Fibroblast of the aortic adventitia (primary cell): ENCODE results near the gene FAM3D. TPM values are rescaled to one million over a fixed set of nuclear protein-coding genes. Genes with fewer than 3 reads are reported as not detected.
"Not testable (repeated sequence)": the region's sequence is repeated elsewhere in the genome, so short reads cannot be mapped to it uniquely, and the experiment has no call there.

Experiments
- DNase-seq: peaks from one replicate; pipeline ENCODE4 v3.0.0-alpha.2; 2010; ENCODE audit warnings: low read depth
- H3K4me3 ChIP-seq: 2 replicates; pipeline ENCODE4 v1.5.1; 2011; ENCODE audit warnings: low read depth, mild to moderate bottlenecking, control low read depth, low read length, moderate library complexity
- total RNA-seq: library from RNA; depleted of rRNA; stranded (reverse); fragments of >200 nt; gene quantifications from 2 replicates; pipeline ENCODE4 v1.2.3, GENCODE V29; 2012; ENCODE audit warnings: low replicate concordance
- TF ChIP-seq, protein P1 (sequence below): IDR thresholded peaks from 2 replicates; pipeline ENCODE4 v1.5.1; 2011; ENCODE audit warnings: mild to moderate bottlenecking, low read length, control low read depth, inconsistent platforms; ENCODE audit not compliant: insufficient read depth

The FAM3D gene
- total RNA-seq, 1 donor, result not detected

- TF ChIP-seq, protein P1, sequence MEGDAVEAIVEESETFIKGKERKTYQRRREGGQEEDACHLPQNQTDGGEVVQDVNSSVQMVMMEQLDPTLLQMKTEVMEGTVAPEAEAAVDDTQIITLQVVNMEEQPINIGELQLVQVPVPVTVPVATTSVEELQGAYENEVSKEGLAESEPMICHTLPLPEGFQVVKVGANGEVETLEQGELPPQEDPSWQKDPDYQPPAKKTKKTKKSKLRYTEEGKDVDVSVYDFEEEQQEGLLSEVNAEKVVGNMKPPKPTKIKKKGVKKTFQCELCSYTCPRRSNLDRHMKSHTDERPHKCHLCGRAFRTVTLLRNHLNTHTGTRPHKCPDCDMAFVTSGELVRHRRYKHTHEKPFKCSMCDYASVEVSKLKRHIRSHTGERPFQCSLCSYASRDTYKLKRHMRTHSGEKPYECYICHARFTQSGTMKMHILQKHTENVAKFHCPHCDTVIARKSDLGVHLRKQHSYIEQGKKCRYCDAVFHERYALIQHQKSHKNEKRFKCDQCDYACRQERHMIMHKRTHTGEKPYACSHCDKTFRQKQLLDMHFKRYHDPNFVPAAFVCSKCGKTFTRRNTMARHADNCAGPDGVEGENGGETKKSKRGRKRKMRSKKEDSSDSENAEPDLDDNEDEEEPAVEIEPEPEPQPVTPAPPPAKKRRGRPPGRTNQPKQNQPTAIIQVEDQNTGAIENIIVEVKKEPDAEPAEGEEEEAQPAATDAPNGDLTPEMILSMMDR, result no peak
- H3K4me3 ChIP-seq, result no peak overlapping the region
- no peak for DNase-seq
Observed at GRCh38 chr3:58685641-58686040, 19.1 kb upstream of the FAM3D start.

- no peak overlapping the region for H3K4me3 ChIP-seq
- TF ChIP-seq, protein P1, result no peak
- peak; percentile 1 for DNase-seq
Observed at GRCh38 chr3:58683466-58683865, 16.9 kb upstream of the FAM3D start.

DNA sequence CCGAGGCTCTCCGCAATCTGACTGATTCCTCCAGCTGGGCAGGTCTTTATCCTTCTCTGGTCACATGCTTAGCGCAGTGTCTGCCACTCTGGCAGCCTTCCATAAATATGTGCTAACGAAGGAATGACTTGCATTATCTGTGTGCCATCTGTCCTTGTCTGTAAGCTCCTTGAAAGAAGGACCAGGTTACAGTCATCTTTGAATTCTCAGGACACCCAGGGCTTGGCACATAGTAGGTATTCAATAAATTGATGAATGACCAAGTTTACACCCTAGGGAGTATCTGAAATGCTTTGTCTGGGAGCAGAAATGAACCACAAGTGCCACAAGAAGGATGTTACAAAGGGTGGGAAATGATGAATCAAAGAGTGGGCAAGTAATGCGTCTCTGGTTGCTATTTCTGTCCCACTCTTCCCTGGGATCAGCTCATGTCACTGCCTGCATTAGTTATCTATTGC is 16.5 kb upstream of the FAM3D start:
- no peak for DNase-seq
- TF ChIP-seq, protein P1, result no peak

GRCh38 chr3:58681863-58682262 is 15.3 kb upstream of the FAM3D start:
- no peak overlapping the region for H3K4me3 ChIP-seq
- no peak for DNase-seq
- TF ChIP-seq, protein P1, result no peak

More for the DNA sequence above, 16.5 kb upstream of the FAM3D start:
- H3K4me3 ChIP-seq, result no peak overlapping the region

GRCh38 chr3:58680879-58681525 is 14.4 kb upstream of the FAM3D start:
- DNase-seq, result no peak
- TF ChIP-seq, protein P1, result no peak
- H3K4me3 ChIP-seq, result no peak overlapping the region

- TF ChIP-seq, protein P1, result no peak
- H3K4me3 ChIP-seq, result no peak overlapping the region
- DNase-seq, result no peak
Observed at GRCh38 chr3:58679974-58680666, 13.5 kb upstream of the FAM3D start.

DNA sequence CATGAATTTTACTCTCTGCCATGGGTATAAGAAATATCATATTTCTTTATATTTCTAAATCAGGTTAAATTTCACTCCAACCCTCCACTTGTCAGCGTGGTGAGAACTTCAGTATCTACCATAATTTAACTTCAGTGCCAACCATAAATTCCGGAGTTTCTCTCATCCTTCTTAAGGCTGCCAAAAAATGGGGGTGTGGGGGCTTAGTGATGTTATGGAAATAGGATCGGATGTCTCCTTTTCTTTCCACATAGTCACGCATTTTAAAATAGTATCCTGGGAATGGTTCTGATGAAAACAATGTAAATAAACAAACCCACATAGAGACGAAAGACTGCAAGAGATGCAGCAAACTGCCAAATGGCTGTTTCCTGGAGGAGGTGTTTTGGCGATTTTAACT is 12.9 kb upstream of the FAM3D start:
- TF ChIP-seq, protein P1, result no peak
- no peak overlapping the region for H3K4me3 ChIP-seq
- no peak for DNase-seq

DNA sequence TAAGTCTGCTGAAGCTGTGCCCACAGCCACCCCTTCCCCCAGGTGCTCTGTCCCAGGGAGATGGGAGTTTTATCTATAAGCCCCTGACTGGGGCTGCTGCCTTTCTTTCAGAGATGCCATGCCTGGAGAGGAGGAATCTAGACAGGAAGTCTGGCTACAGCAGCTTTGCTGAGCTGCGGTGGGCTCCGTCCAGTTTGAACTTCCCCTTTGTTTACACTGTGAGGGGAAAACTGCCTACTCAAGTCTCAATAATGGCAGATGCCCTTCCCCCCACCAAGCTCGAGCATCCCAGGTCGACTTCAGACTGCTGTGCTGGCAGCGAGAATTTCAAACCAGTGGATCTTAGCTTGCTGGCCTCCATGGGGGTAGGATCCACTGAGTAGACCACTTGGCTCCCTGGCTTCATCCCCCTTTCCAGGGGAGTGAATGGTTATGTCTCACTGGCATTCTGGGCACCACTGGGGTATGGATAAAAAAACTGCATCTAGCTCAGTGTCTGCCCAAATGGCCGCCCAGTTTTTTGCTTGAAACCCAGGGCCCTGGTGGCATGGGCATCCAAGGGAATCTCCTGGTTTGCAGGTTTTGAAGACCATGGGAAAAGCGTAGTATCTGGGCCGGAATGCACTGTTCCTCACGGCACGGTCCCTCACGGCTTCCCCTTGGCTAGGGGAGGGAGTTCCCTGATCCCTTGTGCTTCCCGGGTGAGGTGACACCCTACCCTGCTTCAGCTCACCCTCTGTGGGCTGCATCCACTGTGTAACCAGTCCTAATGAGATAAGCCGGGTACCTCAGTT is 11.8 kb upstream of the FAM3D start:
- DNase-seq, H3K4me3 ChIP-seq: not testable (repeated sequence)
